NCI-H187 (cell line): ENCODE measurements around the gene THRSP.

Experiments used
- DNase-seq, 2 experiments: peaks; one replicate each; lab custom pipeline; 2025; lab: John Stamatoyannopoulos, UW

Gene THRSP

GRCh38 chr11:78097666-78098385, 34.2 kb downstream of the THRSP start:
- no peak for DNase-seq

GRCh38 chr11:78099666-78100065, 36.0 kb downstream of the THRSP start:
- DNase-seq, result peak; percentile 52 to 80

DNA sequence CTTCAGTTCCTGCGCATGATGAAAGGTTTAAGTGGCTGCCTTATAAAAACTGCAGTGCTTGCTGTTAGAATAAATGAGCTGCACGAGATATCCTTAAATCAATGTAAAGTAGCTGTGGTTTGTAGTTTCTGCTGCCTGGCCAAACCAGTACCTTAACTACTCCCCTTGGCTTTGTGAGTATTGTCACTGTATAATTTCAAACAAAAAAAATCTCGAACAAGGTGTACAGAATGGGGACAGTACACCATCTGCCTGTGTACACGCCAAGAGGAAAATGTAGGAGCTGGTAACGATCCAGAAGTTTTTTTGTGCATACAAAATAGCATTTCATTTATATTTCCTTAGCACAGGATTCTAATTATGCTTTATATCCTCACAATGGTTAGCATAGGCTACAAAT, 36.6 kb downstream of the THRSP start:
- peak; percentile 70 to 86 for DNase-seq

DNA sequence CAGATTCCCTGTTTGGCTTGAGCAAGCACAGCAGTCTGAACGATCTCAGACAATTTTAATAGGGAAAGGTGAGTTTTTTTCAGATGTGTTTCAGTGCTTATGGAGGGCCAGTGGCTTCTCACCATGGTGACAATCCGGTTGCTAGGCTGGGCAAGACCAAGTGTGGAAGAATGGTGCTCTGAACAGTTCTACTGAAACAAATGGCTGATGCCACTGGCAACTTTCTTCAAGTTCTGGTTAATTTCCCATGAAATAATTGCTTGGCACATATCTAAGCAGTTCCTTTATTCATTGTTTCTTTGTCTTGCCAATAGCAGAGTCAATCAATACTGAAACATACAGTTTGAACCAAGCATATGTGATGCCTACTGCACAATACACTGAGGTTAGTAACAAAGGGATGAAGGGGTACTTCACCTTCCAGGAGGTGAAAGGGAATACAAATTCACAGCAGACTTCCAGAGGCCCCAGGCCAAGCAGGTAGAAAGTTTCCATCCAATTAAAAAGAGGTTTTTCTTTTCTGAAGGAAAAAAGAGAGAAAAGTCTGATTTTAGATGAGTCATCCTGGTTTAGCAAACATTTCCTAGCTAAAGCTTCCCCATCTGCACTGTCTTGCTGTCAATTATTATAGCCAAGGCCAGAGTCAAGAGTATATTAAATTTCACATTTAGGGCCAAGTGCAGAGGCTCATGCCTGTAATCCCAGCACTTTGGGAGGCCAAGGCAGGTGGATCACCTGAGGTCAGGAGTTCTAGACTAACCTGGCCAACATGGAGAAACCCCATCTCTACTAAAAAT, 37.2 kb downstream of the THRSP start:
- peak; percentile 27 to 57 for DNase-seq

GRCh38 chr11:78109081-78110015, 45.7 kb downstream of the THRSP start:
- DNase-seq, result no peak

- DNase-seq, result no peak
Measured at GRCh38 chr11:78110351-78110750, 46.7 kb downstream of the THRSP start.

DNA sequence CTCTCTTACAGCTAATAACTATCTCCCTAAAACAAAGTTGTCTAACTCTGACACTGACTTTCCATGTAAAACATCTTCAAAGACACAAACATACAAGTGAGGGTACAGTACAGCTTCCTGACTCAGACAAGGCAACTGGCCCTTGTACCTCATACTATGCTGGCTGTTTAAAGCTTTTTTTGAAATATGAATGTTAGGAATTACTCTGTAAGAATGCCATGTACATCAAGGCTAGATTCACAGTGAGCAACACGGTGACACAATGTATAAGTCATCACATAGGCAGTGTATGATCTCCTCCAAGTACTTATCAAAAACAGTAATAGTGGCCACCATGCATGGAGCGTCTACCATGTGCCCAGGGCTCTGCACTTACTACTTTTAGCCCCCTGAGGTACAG, 47.2 kb downstream of the THRSP start:
- DNase-seq, result no peak

GRCh38 chr11:78111298-78111697, 47.6 kb downstream of the THRSP start:
- DNase-seq, result no peak

GRCh38 chr11:78112582-78113275, 49.1 kb downstream of the THRSP start:
- no peak for DNase-seq
